GM12864 (cell line): Measurements from ENCODE around the gene IL9.

ENCODE experiments used
- DNase-seq: peaks from one replicate; pipeline ENCODE4 v3.0.0-alpha.2; 2011; ENCODE audit warnings: low read depth
- H3K4me3 ChIP-seq: 2 replicates; pipeline ENCODE4 v1.5.1; 2011; ENCODE audit warnings: mild to moderate bottlenecking, low read depth, low read length, control low read depth
- CTCF ChIP-seq: IDR thresholded peaks from 2 replicates; pipeline ENCODE4 v1.5.1; 2011; ENCODE audit warnings: low read depth, mild to moderate bottlenecking, moderate library complexity, low read length, control low read depth, inconsistent platforms; ENCODE audit errors: missing control alignments

Gene IL9

GRCh38 chr5:135934939-135935338 lies 39.3 kb upstream of the IL9 start:
- TF ChIP-seq CTCF = no peak
- H3K4me3 ChIP-seq = no peak overlapping the region
- no peak for DNase-seq

- no peak overlapping the region for H3K4me3 ChIP-seq
Observed at GRCh38 chr5:135930949-135931295, 35.3 kb upstream of the IL9 start.

GRCh38 chr5:135930029-135930948 lies 34.6 kb upstream of the IL9 start:
- DNase-seq = no peak
- no peak overlapping the region for H3K4me3 ChIP-seq
- no peak for TF ChIP-seq CTCF

More at GRCh38 chr5:135930949-135931295, 35.3 kb upstream of the IL9 start:
- no peak for TF ChIP-seq CTCF
- no peak for DNase-seq

- H3K4me3 ChIP-seq = no peak overlapping the region
- no peak for DNase-seq
- TF ChIP-seq CTCF = no peak
Observed at GRCh38 chr5:135921388-135921787, 25.7 kb upstream of the IL9 start.

GRCh38 chr5:135920199-135920598 lies 24.6 kb upstream of the IL9 start:
- no peak for DNase-seq
- no peak overlapping the region for H3K4me3 ChIP-seq
- TF ChIP-seq CTCF = no peak

- TF ChIP-seq CTCF = no peak
- DNase-seq = no peak
- H3K4me3 ChIP-seq = no peak overlapping the region
Observed at GRCh38 chr5:135916638-135917263, 21.1 kb upstream of the IL9 start.
